BLaER1 treated with 17β-estradiol and CSF1 and Interleukin-3, amounts not matched to agents 10 nM and 100 nM (cell line): Measurements from ENCODE around the gene OTUB1.

Experiments
- H3K27ac ChIP-seq, 11 experiments: shearing (Covaris generic); formaldehyde crosslinking; 2 replicates each; pipeline ENCODE4 v1.8.1; 2022
- H3K27me3 ChIP-seq, 11 experiments: shearing (Covaris generic); formaldehyde crosslinking; 2 replicates each; pipeline ENCODE4 v1.8.1; 2022
- H3K36me3 ChIP-seq, 11 experiments: shearing (Covaris generic); formaldehyde crosslinking; 2 replicates each; pipeline ENCODE4 v1.8.1; 2022
- H3K4me1 ChIP-seq, 10 experiments: shearing (Covaris generic); formaldehyde crosslinking; 2 replicates each; pipeline ENCODE4 v1.8.1; 2022
- H3K4me2 ChIP-seq, 11 experiments: shearing (Covaris generic); formaldehyde crosslinking; 2 replicates each; pipeline ENCODE4 v1.8.1; 2022
- H3K4me3 ChIP-seq, 10 experiments: shearing (Covaris generic); formaldehyde crosslinking; 2 replicates each; pipeline ENCODE4 v1.8.1; 2022
- H3K9ac ChIP-seq, 11 experiments: shearing (Covaris generic); formaldehyde crosslinking; 2 replicates each; pipeline ENCODE4 v1.8.1; 2022
- H3K9me3 ChIP-seq, 11 experiments: shearing (Covaris generic); formaldehyde crosslinking; replicated peaks in 1 of 11; 2 replicates each; pipeline ENCODE4 v1.8.1; 2022
- H4K20me1 ChIP-seq, 11 experiments: shearing (Covaris generic); formaldehyde crosslinking; 2 replicates each; pipeline ENCODE4 v1.8.1; 2022
- Cebpa-rat ChIP-seq, 11 experiments: shearing (Covaris generic); IDR thresholded peaks; 2 replicates each; pipeline ENCODE4 v1.8.1; 2022

Gene OTUB1

GRCh38 chr11:64011371-64011770 lies 25.1 kb downstream of the OTUB1 start:
- Histone ChIP-seq H3K27ac (no peak overlapping the region), H3K4me1 (peaks cover 12 to 16% (median 14%) of the 10 kb centered on the region in 10 experiments), H3K4me2 (no peak overlapping the region), H4K20me1 (peaks cover 0 to 53% (median 15%) of the 10 kb centered on the region in 11 experiments; a peak in 13 of 22 replicates), H3K4me3 (no peak overlapping the region), H3K27me3 (peaks cover 24 to 34% (median 28%) of the 10 kb centered on the region in 11 experiments), H3K9ac (no peak overlapping the region), H3K36me3 (peaks cover 0 to 10% (median 0%) of the 10 kb centered on the region in 11 experiments; a peak in 4 of 22 replicates), H3K9me3 (peaks cover 10 to 15% (median 14%) of the 10 kb centered on the region in 11 experiments)
- TF ChIP-seq Cebpa-rat (IDR thresholded peaks at IDR 0.05), result no peak

- Histone ChIP-seq H3K9me3 (peaks cover 10 to 15% (median 14%) of the 10 kb centered on the region in 11 experiments), H3K27me3 (peaks cover 5 to 15% (median 9%) of the 10 kb centered on the region in 11 experiments; a peak in 21 of 22 replicates), H3K4me1 (0 out of 20 replicates have a peak, but pooled peaks cover 0 to 7% (median 0%) of the 10 kb centered on the region in 10 experiments), H3K9ac (no peak overlapping the region), H4K20me1 (peaks cover 0 to 52% (median 1%) of the 10 kb centered on the region in 11 experiments; a peak in 9 of 22 replicates), H3K4me2 (no peak overlapping the region), H3K27ac (no peak overlapping the region), H3K36me3 (peaks cover 0 to 10% (median 0%) of the 10 kb centered on the region in 11 experiments; a peak in 4 of 22 replicates), H3K4me3 (no peak overlapping the region)
- TF ChIP-seq Cebpa-rat (IDR thresholded peaks at IDR 0.05), result no peak
These were observed 27.1 kb downstream of the OTUB1 start for GRCh38 chr11:64013141-64013896.

- Histone ChIP-seq H3K36me3 (peaks cover 0 to 10% (median 0%) of the 10 kb centered on the region in 11 experiments; a peak in 4 of 22 replicates), H3K4me1 (peaks cover 0 to 13% (median 6%) of the 10 kb centered on the region in 10 experiments; a peak in 11 of 20 replicates), H3K4me3 (no peak overlapping the region), H3K27me3 (peaks cover 0 to 4% (median 0%) of the 10 kb centered on the region in 11 experiments; a peak in 5 of 22 replicates), H3K9me3 (peaks cover 10 to 15% (median 14%) of the 10 kb centered on the region in 11 experiments), H3K27ac (no peak overlapping the region), H4K20me1 (peaks cover 0 to 54% (median 2%) of the 10 kb centered on the region in 11 experiments; a peak in 9 of 22 replicates), H3K9ac (no peak overlapping the region), H3K4me2 (no peak overlapping the region)
- no peak for TF ChIP-seq Cebpa-rat (IDR thresholded peaks at IDR 0.05)
These were observed 28.1 kb downstream of the OTUB1 start for GRCh38 chr11:64014356-64014755.

DNA sequence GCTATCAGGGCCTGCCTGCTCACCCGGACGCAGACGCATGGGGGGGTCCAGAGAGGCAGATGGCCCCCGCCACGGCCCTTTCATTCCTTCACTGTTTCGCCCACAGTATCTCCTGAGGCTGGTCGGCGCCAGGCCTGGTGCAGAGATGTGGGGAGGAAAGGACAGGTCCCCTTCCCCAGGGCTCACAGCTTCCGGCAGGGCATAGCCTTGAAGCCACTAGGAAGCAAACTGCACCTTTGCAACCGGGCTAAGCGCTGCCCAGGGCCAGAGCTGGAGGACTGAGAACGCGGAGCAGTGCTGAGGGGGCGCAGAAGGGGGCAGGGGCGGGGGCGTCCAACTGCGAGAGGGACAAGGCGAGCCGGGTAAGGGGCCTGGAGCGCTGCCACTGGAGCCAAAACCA lies 29.3 kb downstream of the OTUB1 start:
- H4K20me1 ChIP-seq, result peaks cover 0 to 60% (median 9%) of the 10 kb centered on the region in 11 experiments; a peak in 9 of 22 replicates

DNA sequence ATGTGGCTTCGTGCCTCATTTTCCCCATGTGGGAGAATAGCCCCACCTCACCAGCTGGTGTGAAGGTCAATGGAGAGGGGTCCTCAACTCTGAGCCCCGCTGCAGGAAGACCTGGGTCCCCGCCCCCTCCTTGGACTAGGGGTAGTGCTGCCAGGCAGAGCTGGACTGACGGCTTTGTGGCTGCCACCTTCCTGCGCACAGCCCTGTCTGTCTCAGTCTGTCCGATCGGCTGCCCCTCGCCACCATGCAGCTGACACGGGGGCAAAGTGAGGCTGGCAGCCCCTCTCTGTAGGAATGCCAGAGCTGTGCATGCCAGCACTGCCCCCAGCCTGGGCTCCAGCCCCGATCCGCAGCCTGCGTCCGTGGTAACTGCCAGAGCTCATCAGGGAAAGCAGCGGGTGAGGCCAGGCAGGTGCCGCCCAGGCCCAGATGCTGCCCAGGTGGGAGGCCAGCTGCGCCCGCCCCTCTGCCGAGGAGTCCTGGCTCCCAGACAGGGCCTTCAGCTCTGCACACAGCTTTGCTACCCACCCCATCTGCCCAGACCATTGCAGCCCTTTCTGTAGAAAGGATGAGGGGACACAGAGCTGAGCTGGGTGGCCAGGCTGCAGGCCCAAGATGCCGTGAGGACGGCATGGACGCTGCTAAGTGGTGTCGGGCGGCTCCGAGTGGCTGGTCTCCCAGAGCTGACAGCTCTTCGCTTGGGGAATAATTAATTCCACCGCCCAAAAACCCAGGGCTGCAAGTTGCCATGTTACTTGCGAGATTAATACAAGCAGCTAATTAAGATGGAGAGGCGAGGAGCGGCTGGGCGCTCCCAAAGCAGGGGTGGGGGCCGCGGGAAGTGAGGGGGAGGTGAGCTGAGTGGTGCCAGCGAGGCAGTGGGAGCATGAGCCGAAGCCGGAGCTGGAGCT lies 30.0 kb downstream of the OTUB1 start:
- Histone ChIP-seq H3K36me3 (peaks cover 0 to 1% (median 0%) of the 10 kb centered on the region in 11 experiments; a peak in 1 of 22 replicates), H3K9me3 (peaks cover 0 to 3% (median 2%) of the 10 kb centered on the region in 11 experiments; a peak in 17 of 22 replicates), H3K27ac (no peak overlapping the region), H4K20me1 (peaks cover 0 to 67% (median 10%) of the 10 kb centered on the region in 11 experiments; a peak in 9 of 22 replicates), H3K4me3 (no peak overlapping the region), H3K9ac (no peak overlapping the region), H3K4me1 (peaks cover under 1 to 20% (median 11%) of the 10 kb centered on the region in 10 experiments; a peak in 16 of 20 replicates), H3K27me3 (no peaks in the 10 kb centered on the region), H3K4me2 (no peak overlapping the region)
- no peak for TF ChIP-seq Cebpa-rat (IDR thresholded peaks at IDR 0.05)

More for the DNA sequence above, 29.3 kb downstream of the OTUB1 start:
- H3K4me1 ChIP-seq, result peaks cover 0 to 16% (median 8%) of the 10 kb centered on the region in 10 experiments; a peak in 11 of 20 replicates
- H3K27me3 ChIP-seq, result no peaks in the 10 kb centered on the region
- H3K4me3 ChIP-seq, result no peak overlapping the region
- H3K9me3 ChIP-seq, result peaks cover 5 to 10% (median 8%) of the 10 kb centered on the region in 11 experiments
- no peak overlapping the region for H3K9ac ChIP-seq
- H3K27ac ChIP-seq, result no peak overlapping the region
- TF ChIP-seq Cebpa-rat (IDR thresholded peaks at IDR 0.05), result no peak
- H3K36me3 ChIP-seq, result peaks cover 0 to 8% (median 0%) of the 10 kb centered on the region in 11 experiments; a peak in 4 of 22 replicates
- no peak overlapping the region for H3K4me2 ChIP-seq

DNA sequence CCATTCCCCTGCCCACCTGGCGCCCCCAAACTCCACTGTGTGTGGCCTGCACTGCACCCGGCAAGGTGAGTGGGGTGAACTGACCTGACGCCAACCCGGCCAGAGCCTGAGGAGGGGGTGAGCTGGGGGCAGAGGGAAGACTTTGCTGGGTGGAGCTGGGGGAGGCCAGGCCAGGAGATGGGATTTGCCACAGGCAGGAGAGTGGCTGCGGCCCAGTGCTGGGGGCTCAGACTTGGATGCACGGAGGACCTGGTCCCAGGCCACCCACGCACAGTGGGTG lies 31.6 kb downstream of the OTUB1 start:
- no peak overlapping the region for H3K4me2 ChIP-seq
- H3K27me3 ChIP-seq, result no peaks in the 10 kb centered on the region
- H3K4me3 ChIP-seq, result no peak overlapping the region
- peaks cover 10 to 36% (median 27%) of the 10 kb centered on the region in 10 experiments for H3K4me1 ChIP-seq
- H3K9me3 ChIP-seq, result no peaks in the 10 kb centered on the region
- H3K9ac ChIP-seq, result no peak overlapping the region
- H3K27ac ChIP-seq, result no peak overlapping the region
- no peak for TF ChIP-seq Cebpa-rat (IDR thresholded peaks at IDR 0.05)
- no peaks in the 10 kb centered on the region for H3K36me3 ChIP-seq
- H4K20me1 ChIP-seq, result peaks cover 0 to 71% (median 10%) of the 10 kb centered on the region in 11 experiments; a peak in 9 of 22 replicates

DNA sequence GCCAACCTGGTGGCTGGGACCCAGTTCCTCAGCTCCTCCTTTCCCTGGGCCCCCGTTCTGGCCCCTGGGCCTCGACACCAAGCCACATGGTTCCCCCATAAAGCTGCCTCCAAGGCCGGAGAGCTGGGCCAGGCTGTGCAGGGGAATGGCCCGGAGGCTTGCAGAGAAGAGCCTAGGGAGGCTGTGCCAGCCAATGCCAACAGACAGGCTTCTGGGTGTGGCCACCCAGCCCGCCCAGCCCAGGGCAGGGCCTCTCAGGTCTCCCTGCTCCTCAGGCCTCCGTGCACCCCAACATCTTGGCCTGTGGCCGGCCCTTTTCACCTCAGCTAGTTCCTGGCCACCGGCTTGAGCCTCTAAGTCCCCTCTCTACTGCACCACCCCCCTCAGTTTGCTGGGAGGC lies 32.1 kb downstream of the OTUB1 start:
- H3K27ac ChIP-seq, result no peak overlapping the region
- H3K4me1 ChIP-seq, result peaks cover 10 to 40% (median 32%) of the 10 kb centered on the region in 10 experiments
- no peak for TF ChIP-seq Cebpa-rat (IDR thresholded peaks at IDR 0.05)
- peak overlapping the region in 1 of 11 experiments; percentile 12; a peak in 1 of 22 replicates for H3K4me2 ChIP-seq
- no peaks in the 10 kb centered on the region for H3K9me3 ChIP-seq
- H3K27me3 ChIP-seq, result no peaks in the 10 kb centered on the region
- H3K4me3 ChIP-seq, result no peak overlapping the region
- no peak overlapping the region for H3K9ac ChIP-seq
- H4K20me1 ChIP-seq, result peaks cover 0 to 70% (median 10%) of the 10 kb centered on the region in 11 experiments; a peak in 9 of 22 replicates
- H3K36me3 ChIP-seq, result no peaks in the 10 kb centered on the region

GRCh38 chr11:64019106-64020037 lies 33.1 kb downstream of the OTUB1 start:
- no peaks in the 10 kb centered on the region for H3K36me3 ChIP-seq
- H3K27ac ChIP-seq, result no peak overlapping the region
- peaks cover 21 to 51% (median 42%) of the 10 kb centered on the region in 10 experiments for H3K4me1 ChIP-seq
- no peak overlapping the region for H3K4me3 ChIP-seq
- no peaks in the 10 kb centered on the region for H3K27me3 ChIP-seq
- H4K20me1 ChIP-seq, result peaks cover 0 to 72% (median 10%) of the 10 kb centered on the region in 11 experiments; a peak in 9 of 22 replicates
- no peak for TF ChIP-seq Cebpa-rat (IDR thresholded peaks at IDR 0.05)
- no peak overlapping the region for H3K9ac ChIP-seq
- H3K4me2 ChIP-seq, result peak overlapping the region in 5 of 11 experiments; percentile 12 to 36 (median 24); a peak in 8 of 22 replicates
- H3K9me3 ChIP-seq, result no peaks in the 10 kb centered on the region
